ENCODE results near the gene SH2D7.
A peak's percentile ranks its signal among the peaks of the same experiment; 100 is the strongest.
"Not testable (repeated sequence)": the region's sequence is repeated elsewhere in the genome, so short reads cannot be mapped to it uniquely, and the experiment has no call there.

SH2D7 gene

DNA sequence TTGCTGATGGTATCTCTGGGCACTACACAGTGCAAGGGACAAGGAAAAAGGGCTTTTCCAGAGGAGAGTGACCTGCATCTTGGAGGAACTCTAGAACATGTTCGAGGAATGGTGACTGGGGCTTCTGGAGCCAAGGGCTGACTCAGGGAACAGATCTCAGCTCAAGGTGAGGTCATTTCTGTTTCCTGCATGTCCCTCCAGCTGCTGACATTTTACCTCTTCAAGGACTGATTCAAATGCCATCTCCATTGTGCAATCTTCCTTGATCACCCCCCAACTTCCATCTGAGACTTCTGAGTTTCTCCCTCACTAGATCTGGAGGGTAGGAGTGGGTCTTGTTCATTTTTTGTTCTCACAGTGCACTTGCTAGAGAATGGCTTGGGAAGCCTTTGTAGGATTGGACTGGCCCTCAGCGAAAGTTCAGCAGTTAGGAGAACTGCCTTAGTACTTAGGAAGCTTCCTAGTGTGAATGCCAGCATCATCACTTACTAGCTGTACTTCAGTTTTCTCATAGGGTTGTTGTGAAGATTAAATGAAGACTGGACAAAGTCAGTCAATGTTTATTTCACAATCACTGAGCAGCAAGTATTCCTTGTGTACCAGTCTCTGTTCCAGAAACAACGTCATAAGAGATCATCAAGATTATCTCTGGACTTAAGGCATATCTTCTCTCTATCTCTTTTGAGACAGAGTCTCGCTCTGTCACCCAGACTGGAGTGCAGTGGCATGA is 54.2 kb downstream of the SH2D7 start:
- DNase-seq, result no peak

GRCh38 chr15:78147566-78147965 is 55.2 kb downstream of the SH2D7 start:
- DNase-seq, result no peak

GRCh38 chr15:78148392-78149067 is 56.2 kb downstream of the SH2D7 start:
- no peak for DNase-seq

DNA sequence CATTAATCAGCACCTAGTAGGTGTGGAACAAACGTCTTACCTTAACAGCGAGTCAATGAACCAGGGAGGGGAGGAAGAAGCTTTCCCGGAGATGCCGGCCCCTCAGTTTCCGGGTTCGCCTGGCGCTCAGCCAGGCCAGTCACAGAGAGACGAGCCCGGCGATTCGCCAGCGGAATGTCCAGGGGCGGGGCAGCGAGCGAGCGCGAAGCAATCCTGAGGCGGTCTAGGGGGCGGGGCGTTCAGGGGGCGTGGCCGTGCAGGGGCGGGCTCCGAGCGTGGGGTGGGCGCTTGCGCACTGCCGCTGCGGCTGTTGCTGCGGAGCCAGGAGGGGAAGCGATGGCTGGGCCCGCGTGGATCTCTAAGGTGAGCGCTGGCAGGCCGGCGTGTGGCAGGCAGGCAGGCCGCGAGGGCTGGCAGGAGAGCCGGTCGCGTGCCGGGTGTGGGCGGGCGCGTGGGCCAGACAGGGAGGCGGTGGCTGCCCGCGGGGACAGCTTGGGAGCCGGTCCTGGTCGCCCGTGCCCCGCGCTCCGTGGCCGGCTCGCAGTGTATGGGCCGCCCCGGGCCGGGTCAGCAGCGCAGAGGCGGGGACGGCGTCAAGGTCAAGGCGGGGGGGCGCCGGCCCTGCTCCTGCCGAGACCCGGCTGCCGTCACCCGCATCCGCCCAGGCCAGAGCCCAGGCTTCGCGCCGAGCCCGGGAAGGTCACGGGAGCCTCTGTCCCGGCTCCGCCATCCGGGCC is 56.9 kb downstream of the SH2D7 start, which contains the start of gene IDH3A:
IDH3A (plus strand) TSS at position 295 of the 737 bp plus-strand sequence; CDS start at position 337, 42 bp downstream.
- peak; percentile 95 for DNase-seq

GRCh38 chr15:78149805-78150751 is 57.7 kb downstream of the SH2D7 start:
- DNase-seq, result peak; percentile 25

GRCh38 chr15:78151075-78151474 is 58.7 kb downstream of the SH2D7 start:
- DNase-seq, result not testable (repeated sequence)
